NCI-H226 (cell line): ENCODE measurements around the gene RHCE.
"Not testable (repeated sequence)": the region's sequence is repeated elsewhere in the genome, so short reads cannot be mapped to it uniquely, and the experiment has no call there.

ENCODE experiments used
- DNase-seq: peaks from one replicate; pipeline ENCODE4 v3.0.0-alpha.2; 2015

Gene RHCE

GRCh38 chr1:25432749-25433388 lies 12.2 kb upstream of the RHCE start:
- DNase-seq: no peak

GRCh38 chr1:25431955-25432719 lies 11.5 kb upstream of the RHCE start:
- DNase-seq: no peak

GRCh38 chr1:25430967-25431881 lies 10.6 kb upstream of the RHCE start:
- no peak for DNase-seq

GRCh38 chr1:25430073-25430966 lies 9.7 kb upstream of the RHCE start, which contains the start of gene MACO1:
MACO1 (plus strand) TSS chr1:25430897; CDS start chr1:25431099, 202 bp downstream.
- DNase-seq: peak; percentile 89

GRCh38 chr1:25428475-25429166 lies 8.0 kb upstream of the RHCE start:
- DNase-seq: no peak

- DNase-seq: no peak
Measured at GRCh38 chr1:25427696-25428095, 7.1 kb upstream of the RHCE start.

GRCh38 chr1:25425098-25426085 lies 4.8 kb upstream of the RHCE start:
- DNase-seq: peak; percentile 14

- DNase-seq: not testable (repeated sequence)
Measured at GRCh38 chr1:25423206-25423605, 2.6 kb upstream of the RHCE start.

GRCh38 chr1:25419339-25419738 lies 1.3 kb downstream of the RHCE start:
- DNase-seq: not testable (repeated sequence)

GRCh38 chr1:25417280-25417679 lies 3.3 kb downstream of the RHCE start:
- DNase-seq: not testable (repeated sequence)

GRCh38 chr1:25414578-25414977 lies 6.0 kb downstream of the RHCE start:
- DNase-seq: not testable (repeated sequence)

- DNase-seq: not testable (repeated sequence)
Measured at GRCh38 chr1:25414157-25414556, 6.5 kb downstream of the RHCE start.

GRCh38 chr1:25412872-25413623 lies 7.6 kb downstream of the RHCE start:
- DNase-seq: not testable (repeated sequence)

- not testable (repeated sequence) for DNase-seq
Measured at GRCh38 chr1:25409641-25410427, 10.8 kb downstream of the RHCE start.

GRCh38 chr1:25405731-25406305 lies 14.8 kb downstream of the RHCE start:
- not testable (repeated sequence) for DNase-seq

GRCh38 chr1:25402947-25403803 lies 17.4 kb downstream of the RHCE start:
- not testable (repeated sequence) for DNase-seq

GRCh38 chr1:25398079-25398478 lies 22.5 kb downstream of the RHCE start:
- DNase-seq: not testable (repeated sequence)
